K562 (cell line): ENCODE data around the gene MCM7. TPM values are rescaled to one million over a fixed set of nuclear protein-coding genes. Genes with fewer than 3 reads are reported as not detected.
A peak's percentile ranks its signal among the peaks of the same experiment; 100 is the strongest.

Source experiments
- ARNT ChIP-seq, 2 experiments: fragments of 450-650 bp; IDR thresholded peaks; 2 replicates each; pipeline ENCODE4 v1.6.1; 2016; ENCODE audit warnings: mild to moderate bottlenecking in 1 of 2
- CREB3L1 ChIP-seq: fragments of 450-650 bp; IDR thresholded peaks from 2 replicates; pipeline ENCODE4 v1.6.1; 2014; ENCODE audit warnings: low read depth, mild to moderate bottlenecking, moderate library complexity, borderline replicate concordance
- DEAF1 ChIP-seq: fragments of 450-650 bp; formaldehyde crosslinking; IDR thresholded peaks from 2 replicates; pipeline ENCODE4 v1.4.0; 2020; ENCODE audit warnings: mild to moderate bottlenecking, moderate library complexity
- DIDO1 ChIP-seq: fragments of 450-650 bp; IDR thresholded peaks from 2 replicates; pipeline ENCODE4 v1.6.1; 2016; ENCODE audit warnings: low read depth, missing biosample characterization, missing genetic modification characterization
- ESRRA ChIP-seq: fragments of 450-650 bp; IDR thresholded peaks from 2 replicates; pipeline ENCODE4 v1.6.1; 2014; ENCODE audit warnings: low read depth, mild to moderate bottlenecking, moderate library complexity, borderline replicate concordance
- FOS ChIP-seq: IDR thresholded peaks from 3 replicates; pipeline ENCODE4 v1.6.1; 2011; ENCODE audit not compliant: insufficient read length; ENCODE audit errors: extremely low read depth
- HDAC1 ChIP-seq, 2 experiments: fragments of 450-650 bp; IDR thresholded peaks; 2 replicates each; pipeline ENCODE4 v1.6.1; 2016 to 2017; ENCODE audit warnings: inconsistent platforms in 1 of 2, mild to moderate bottlenecking in 1 of 2, moderate library complexity in 1 of 2
- HIVEP1 ChIP-seq: fragments of 250-450 bp; sonication (Bioruptor Pico); IDR thresholded peaks from 2 replicates; pipeline ENCODE4 v1.4.0; 2020; ENCODE audit warnings: mild to moderate bottlenecking
- HNRNPL ChIP-seq: fragments of 200-400 bp; formaldehyde crosslinking; IDR thresholded peaks from 2 replicates; pipeline ENCODE4 v1.6.1; 2017; ENCODE audit warnings: low read depth, mild to moderate bottlenecking, low read length
- HNRNPUL1 ChIP-seq: fragments of 200-400 bp; formaldehyde crosslinking; IDR thresholded peaks from 2 replicates; pipeline ENCODE4 v1.6.1; 2017; ENCODE audit warnings: low read length
- LCOR ChIP-seq: sonication (generic); formaldehyde crosslinking; IDR thresholded peaks from 2 replicates; pipeline ENCODE4 v1.8.0; 2022; ENCODE audit warnings: mild to moderate bottlenecking, missing genetic modification reagents
- LEF1 ChIP-seq: fragments of 450-650 bp; IDR thresholded peaks from 2 replicates; pipeline ENCODE4 v1.6.1; 2016; ENCODE audit warnings: mild to moderate bottlenecking
- MNT ChIP-seq, 2 experiments: fragments of 450-650 bp; conservative IDR thresholded peaks; 2 replicates each; pipeline ENCODE4 v1.6.1; 2017; ENCODE audit warnings: mild to moderate bottlenecking in 2 of 2, moderate library complexity in 2 of 2
- NBN ChIP-seq: fragments of 450-650 bp; IDR thresholded peaks from 2 replicates; pipeline ENCODE4 v1.6.1; 2016; ENCODE audit warnings: low read depth, mild to moderate bottlenecking
- PHB ChIP-seq: fragments of 250-450 bp; sonication (Bioruptor Pico); IDR thresholded peaks from 2 replicates; pipeline ENCODE4 v1.5.0; 2021
- SIRT6 ChIP-seq: IDR thresholded peaks from one replicate; pipeline ENCODE4 v1.6.1; 2012; ENCODE audit warnings: low read depth, mild to moderate bottlenecking, control low read depth, inconsistent platforms, low read length, moderate library complexity
- TBL1XR1 ChIP-seq, 2 experiments: IDR thresholded peaks; 2 replicates each; pipeline ENCODE4 v1.6.1; 2012; ENCODE audit warnings: improper control_type of control experiment in 2 of 2, low read length in 2 of 2, mild to moderate bottlenecking in 1 of 2
- TFAM ChIP-seq: fragments of 250-450 bp; sonication (Bioruptor Pico); conservative IDR thresholded peaks from 2 replicates; pipeline ENCODE4 v1.5.0; 2021; ENCODE audit warnings: mild to moderate bottlenecking, moderate library complexity
- TRIM24 ChIP-seq, 2 experiments: fragments of 450-650 bp; IDR thresholded peaks; 2 replicates each; pipeline ENCODE4 v1.6.1; 2016
- ZKSCAN8 ChIP-seq: fragments of 200-800 bp; sonication (Bioruptor generic); IDR thresholded peaks from 2 replicates; pipeline ENCODE4 v1.6.1; 2016; ENCODE audit warnings: missing genetic modification characterization, missing compliant biosample characterization
- ZNF311 ChIP-seq: fragments of 250-450 bp; sonication (Bioruptor Pico); IDR thresholded peaks from 2 replicates; pipeline ENCODE4 v1.4.0; 2020; ENCODE audit warnings: mild to moderate bottlenecking, moderate library complexity
- ZNF518B ChIP-seq: fragments of 250-450 bp; sonication (Bioruptor Pico); IDR thresholded peaks from 2 replicates; pipeline ENCODE4 v1.5.0; 2021; ENCODE audit warnings: mild to moderate bottlenecking, moderate library complexity
- ZNF696 ChIP-seq: fragments of 250-450 bp; sonication (Bioruptor Pico); conservative IDR thresholded peaks from 2 replicates; pipeline ENCODE4 v1.4.0; 2020; ENCODE audit warnings: mild to moderate bottlenecking, moderate library complexity
- ZNF707 ChIP-seq: fragments of 250-450 bp; sonication (Bioruptor Pico); conservative IDR thresholded peaks from 2 replicates; pipeline ENCODE4 v1.8.0; 2022; ENCODE audit warnings: inconsistent platforms, mild to moderate bottlenecking, moderate library complexity
- polyA plus RNA-seq, 8 experiments: library from polyadenylated mRNA; depleted of rRNA in 4 of 8; stranded (reverse) in 5 of 8; unstranded in 3 of 8; fragments of >200 nt; fragmentation: Nextera tagmentation in 2 of 8; fragmentation: Illumina TruSeq in 1 of 8; extraction: Ambion mirVana in 2 of 8; extraction: Trizol in 1 of 8; gene quantifications; 2 replicates each; pipeline versions ENCODE4 v1.2.1 to v1.2.3, GENCODE V29; 2011 to 2014; ENCODE audit warnings: inconsistent platforms in 1 of 8, missing spikeins in 1 of 8
- total RNA-seq, 7 experiments: library from RNA; depleted of rRNA in 6 of 7; stranded (reverse); fragments of >200 nt in 6 of 7; fragmentation: Illumina TruSeq in 2 of 7; extraction: Trizol in 2 of 7; gene quantifications; 2 replicates each; pipeline versions ENCODE4 v1.2.1 to v1.2.3, GENCODE V29; 2011 to 2021; ENCODE audit warnings: low replicate concordance in 1 of 7

Gene MCM7
- total and polyA plus RNA-seq, 9 of the 15 experiments (the other 6 are each of a cell fraction or from before 2014, with no cell fraction given), result 329 to 856 (median 437) TPM

GRCh38 chr7:100148225-100148558 is 47.0 kb upstream of the MCM7 start (continued):
- TF ChIP-seq ZNF518B (CRISPR knock-in tag) (no peak), CREB3L1 (no peak), PHB (CRISPR knock-in tag) (no peak), NBN (0 out of 2 replicates have a peak, but pooled peaks have one; percentile 40), ZNF311 (CRISPR knock-in tag) (0 out of 2 replicates have a peak, but pooled peaks have one; percentile 18), ARNT (IDR thresholded peaks at IDR 0.05) (no peak), SIRT6 (no peak), DIDO1 (tag) (no peak), ESRRA (no peak; the same call in 1 of the 2 replicates), HNRNPL (no peak), TRIM24 (IDR thresholded peaks at IDR 0.05) (no peak), DEAF1 (CRISPR knock-in tag) (0 out of 2 replicates have a peak, but pooled peaks have one; percentile 6), HDAC1 (IDR thresholded peaks at IDR 0.05) (peak in 1 of 2 experiments; percentile 2; a peak in 1 of 4 replicates), ZKSCAN8 (no peak), FOS (no peak), TBL1XR1 (IDR thresholded peaks at IDR 0.05; ENCODE audit: low read length in 2 of 2) (no peak), ZNF707 (CRISPR knock-in tag) (no peak), TFAM (CRISPR knock-in tag) (no peak), MNT (conservative IDR thresholded peaks at IDR 0.05) (no peak), HIVEP1 (CRISPR knock-in tag) (peak; percentile 79), LCOR (CRISPR knock-in tag) (no peak), ZNF696 (CRISPR knock-in tag) (no peak), LEF1 (no peak), HNRNPUL1 (no peak)
